Inflammatory macrophage treated with lipopolysaccharide for 1 hour (primary cell): Measurements from ENCODE around the gene PIAS2.
"Not testable (repeated sequence)": the region's sequence is repeated elsewhere in the genome, so short reads cannot be mapped to it uniquely, and the experiment has no call there.

Experiments used
- DNase-seq, 2 donors: peaks; one replicate each; pipeline ENCODE4 v3.0.0-alpha.2; 2020 to 2022

The PIAS2 gene

GRCh38 chr18:46830633-46831032, 86.7 kb downstream of the PIAS2 start:
- no peak for DNase-seq

GRCh38 chr18:46829947-46830346, 87.4 kb downstream of the PIAS2 start:
- DNase-seq: no peak

DNA sequence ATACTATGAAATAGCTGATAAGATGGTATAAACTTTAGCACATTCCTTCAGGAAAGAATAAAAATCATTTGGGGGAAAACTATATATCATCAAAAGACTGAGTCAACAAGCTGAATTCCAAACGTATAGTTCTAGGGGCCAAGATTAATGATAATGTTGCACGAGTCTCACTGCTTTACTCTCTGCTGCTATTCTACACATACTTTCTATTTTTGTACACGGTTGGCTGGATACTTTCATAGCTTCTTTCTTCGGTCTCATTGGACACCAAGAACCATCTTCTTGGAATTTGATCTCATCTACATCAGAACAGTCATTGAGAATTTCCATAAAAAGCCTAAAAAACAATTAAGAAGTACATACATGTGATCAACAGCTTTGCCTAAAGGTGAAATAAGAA, 87.8 kb downstream of the PIAS2 start:
- DNase-seq: no peak

GRCh38 chr18:46821856-46822711, 95.2 kb downstream of the PIAS2 start:
- DNase-seq: no peak

DNA sequence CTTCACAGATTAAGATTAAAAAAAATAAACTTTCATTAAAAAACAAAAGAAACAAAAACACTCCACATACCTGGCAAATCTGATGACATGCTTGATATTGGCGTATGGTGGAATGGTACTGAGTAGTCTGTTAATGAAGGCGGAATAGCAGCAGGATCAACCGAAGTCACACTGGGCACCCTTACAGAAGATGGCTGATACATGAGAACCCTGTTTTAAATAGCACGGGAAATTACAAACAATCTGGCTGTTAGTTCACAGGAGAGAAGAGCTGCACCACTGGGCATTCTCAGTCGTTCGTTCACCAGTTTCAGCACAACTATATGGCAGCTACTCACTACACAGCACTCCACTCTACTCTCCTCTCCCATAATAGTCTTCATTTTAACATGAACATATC, 96.4 kb downstream of the PIAS2 start:
- no peak for DNase-seq

DNA sequence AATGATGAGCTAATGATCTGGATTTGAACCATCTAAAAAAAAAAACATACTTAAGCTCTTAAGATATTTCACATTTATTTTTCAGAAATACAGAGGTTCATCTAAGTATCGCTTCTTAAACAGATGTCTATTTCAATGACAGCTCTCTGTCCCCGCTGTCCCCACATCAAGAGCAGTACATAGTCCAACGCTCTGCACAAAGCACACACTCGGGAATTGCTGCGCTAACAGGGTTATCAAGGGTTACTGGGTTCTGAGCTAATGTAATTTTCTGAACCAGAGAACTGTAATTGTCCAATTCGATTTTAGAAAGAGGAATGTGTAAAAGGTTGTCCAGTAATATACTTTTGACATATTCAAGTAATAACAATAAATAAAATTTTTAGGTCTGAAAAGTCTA, 101.6 kb downstream of the PIAS2 start:
- no peak for DNase-seq

- DNase-seq: no peak
Measured at GRCh38 chr18:46814399-46814798, 102.9 kb downstream of the PIAS2 start.

DNA sequence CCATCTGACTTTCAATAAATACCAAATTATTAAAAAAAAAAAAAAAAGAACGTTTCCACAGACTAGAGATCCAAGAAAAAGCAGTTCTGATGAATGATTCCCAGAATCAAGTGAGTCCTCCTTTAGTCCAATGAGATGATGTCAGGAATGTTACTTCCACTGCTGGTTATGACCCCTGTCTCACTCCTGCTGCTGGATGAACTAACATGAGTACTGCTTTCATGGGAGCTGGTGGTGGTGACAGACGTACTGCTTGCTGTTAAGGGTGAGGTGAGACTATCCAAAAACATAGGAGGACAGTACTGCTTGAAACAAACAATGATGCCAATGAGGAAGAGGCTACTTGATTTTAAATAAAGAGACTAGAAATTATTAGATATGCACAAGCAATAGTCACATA, 105.0 kb downstream of the PIAS2 start:
- no peak for DNase-seq

GRCh38 chr18:46810481-46811000, 106.8 kb downstream of the PIAS2 start:
- DNase-seq: no peak

DNA sequence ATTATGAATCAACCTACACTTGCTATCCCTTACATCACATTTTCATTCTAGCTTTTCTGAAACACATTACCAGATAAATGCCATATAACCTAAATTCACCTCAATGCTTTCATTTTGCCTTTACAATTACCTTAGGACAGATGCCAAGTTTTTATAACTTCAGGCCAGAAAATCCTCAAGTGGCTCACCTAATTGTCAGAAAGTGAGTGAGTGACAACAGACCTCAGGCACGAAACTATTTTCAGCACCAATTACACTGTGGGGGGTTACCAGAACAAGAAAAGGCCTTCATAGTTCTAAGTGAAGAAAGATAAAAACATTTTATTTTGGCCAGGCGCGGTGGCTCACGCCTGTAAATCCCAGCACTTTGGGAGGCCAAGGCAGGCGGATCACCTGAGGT, 108.2 kb downstream of the PIAS2 start:
- DNase-seq: no peak

DNA sequence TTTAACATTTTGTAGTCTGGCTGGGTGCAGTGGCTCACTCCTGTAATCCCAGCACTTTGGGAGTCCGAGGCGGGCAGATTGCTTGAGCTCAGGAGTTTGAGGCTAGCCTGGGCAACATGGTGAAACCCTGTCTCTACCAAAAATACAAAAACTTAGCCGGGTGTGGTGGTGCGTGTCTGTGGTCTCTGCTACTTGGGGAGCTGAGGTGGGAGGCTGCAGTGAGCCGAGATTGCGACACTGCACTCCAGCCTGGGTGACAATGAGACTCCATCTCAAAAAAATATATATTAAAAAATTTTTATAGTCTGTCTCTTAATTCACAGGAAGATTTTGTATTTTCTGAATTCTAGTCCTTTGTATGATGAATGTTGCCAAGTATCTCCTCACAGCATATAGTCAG, 121.4 kb downstream of the PIAS2 start:
- DNase-seq: not testable (repeated sequence)

DNA sequence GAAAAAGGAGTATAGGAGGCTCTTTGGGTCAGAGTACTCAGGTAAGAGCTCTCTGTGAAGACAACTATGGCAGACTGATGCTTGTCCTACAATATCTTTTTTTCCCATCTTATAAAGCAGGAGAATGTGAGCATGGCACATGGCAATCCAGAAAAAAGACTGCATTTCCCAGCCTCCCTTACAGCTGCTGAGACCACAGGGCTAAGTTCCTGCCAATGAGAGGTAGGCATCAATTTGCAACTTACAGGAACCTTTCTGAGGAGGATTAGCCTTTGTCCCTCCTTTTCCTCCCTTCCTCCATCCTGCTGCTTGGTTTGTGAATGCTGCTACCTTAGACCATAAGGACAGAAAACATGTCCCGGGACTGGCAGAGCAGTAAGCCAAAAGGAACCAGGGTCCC, 122.7 kb downstream of the PIAS2 start:
- no peak for DNase-seq

DNA sequence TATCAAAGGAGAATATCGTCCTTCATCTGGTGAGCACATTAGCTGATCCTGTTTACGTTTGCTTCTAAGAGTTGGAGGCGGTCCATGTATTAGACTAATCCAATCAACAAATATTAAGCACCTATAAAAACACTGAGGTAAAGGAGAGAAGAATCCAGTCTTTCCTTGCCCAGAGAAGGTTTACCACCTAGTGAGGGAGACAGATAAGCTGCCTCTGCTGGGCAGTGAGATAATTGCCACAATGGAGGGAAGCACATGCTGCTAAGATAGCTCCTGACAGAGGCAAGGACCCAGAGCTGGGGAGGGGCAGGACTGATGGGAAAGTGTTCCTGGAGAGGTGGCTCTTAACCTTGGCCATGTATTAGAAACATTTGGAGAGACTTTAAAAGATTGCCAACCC, 123.7 kb downstream of the PIAS2 start:
- no peak for DNase-seq

GRCh38 chr18:46789088-46789487, 128.2 kb downstream of the PIAS2 start:
- DNase-seq: no peak

DNA sequence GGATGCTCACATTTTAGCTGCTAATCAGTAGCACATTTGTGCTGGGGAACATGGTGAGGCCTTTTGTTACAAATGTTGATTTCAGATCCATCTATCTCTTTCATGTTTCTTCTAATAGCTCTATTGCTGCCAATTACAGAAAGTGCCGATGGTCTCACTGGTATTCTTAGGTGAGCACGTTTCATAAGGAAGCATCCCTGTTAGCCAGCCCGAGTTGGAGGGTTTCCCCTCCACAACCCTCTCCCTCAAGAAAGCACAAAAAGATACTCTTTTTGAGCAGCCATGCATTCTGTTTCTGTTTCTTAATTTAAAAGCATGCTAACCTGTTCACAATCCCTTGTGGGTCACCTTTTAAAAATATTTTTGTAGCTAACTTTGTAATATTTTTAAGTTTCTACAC, 129.6 kb downstream of the PIAS2 start:
- no peak for DNase-seq

DNA sequence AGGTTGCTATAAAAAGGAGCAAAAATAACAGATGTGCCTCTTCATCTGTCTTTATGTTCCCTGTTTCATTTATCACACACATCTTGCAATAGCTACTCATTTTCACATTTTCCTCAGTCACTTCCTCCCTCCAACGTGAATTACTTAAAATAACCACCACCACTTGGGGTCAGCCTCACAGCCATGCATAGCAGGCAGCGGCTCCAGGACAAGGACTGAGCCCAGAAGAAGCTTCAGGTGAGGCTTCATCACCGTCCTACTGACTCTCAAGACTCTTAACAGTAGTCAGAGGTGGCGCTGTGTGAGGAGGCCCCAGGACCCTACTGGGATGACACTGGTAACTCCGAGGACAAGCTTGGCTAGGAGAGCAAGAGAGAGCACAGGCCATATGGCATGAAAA, 144.9 kb downstream of the PIAS2 start:
- peak in 1 of 2 donors; percentile 13 for DNase-seq

DNA sequence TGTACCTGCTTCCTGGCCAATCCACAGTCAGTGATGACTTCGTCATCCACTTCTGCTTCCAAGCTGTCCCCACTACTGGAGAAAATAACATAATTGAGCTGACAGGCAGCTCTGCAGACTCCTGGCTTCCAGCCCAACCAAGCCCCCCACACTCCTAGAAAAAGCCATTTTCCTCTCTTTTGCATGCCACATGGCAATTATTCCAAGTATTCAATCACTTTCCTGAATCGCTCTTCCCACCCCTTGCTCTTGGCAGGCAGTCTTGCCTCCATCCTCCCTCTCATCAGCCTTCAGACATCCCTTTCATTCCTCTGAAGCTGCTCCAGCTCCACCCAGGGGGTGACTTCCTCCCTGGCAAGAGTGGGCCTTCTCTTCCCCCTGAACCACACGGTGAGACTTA, 146.2 kb downstream of the PIAS2 start:
- DNase-seq: no peak

GRCh38 chr18:46770708-46771107, 146.6 kb downstream of the PIAS2 start:
- no peak for DNase-seq

DNA sequence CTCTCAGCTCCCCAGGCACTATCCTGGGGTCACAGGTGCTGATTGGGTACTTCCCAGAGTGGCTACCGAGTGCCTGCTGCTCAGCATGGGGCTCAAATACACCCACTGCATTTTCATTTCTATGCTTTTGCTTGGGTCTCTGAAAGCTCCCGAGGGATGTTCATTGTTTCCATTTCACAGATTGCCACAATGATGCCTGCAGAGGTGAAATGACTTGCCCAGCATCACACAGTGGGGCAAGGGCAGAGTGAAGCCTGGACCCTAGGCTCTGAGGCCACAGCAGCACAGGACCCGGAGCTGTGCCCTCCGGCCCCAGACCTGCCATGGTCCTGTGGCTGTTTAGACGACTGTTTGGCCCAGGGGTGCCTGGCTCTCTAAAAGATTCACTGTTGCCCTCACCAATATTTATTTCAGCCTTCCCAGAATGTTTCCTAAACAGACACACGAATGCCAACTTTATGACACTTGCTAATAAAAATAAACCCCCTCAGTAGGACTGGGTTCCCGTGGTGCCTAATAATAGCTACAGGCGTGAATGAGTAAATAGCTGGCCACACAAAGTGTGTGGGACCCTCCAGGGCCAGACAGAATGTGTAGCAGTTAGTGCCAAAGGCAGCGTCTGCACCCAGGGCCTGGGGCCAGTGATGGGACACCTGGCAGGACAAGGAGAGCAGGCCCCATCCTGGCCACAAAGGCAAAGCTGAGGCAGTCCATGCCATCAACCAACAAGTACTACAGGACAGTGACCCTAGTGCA, 149.0 kb downstream of the PIAS2 start:
- no peak for DNase-seq

GRCh38 chr18:46767217-46767616, 150.1 kb downstream of the PIAS2 start:
- DNase-seq: no peak

GRCh38 chr18:46764586-46764985, 152.7 kb downstream of the PIAS2 start:
- no peak for DNase-seq

- DNase-seq: no peak
Measured at GRCh38 chr18:46761059-46761769, 156.1 kb downstream of the PIAS2 start.

GRCh38 chr18:46759890-46760289, 157.4 kb downstream of the PIAS2 start:
- DNase-seq: no peak
